H1 (cell line): ENCODE measurements around the gene KCNMA1. TPM values are rescaled to one million over a fixed set of nuclear protein-coding genes. Genes with fewer than 3 reads are reported as not detected.

ENCODE experiments used
- CTCF ChIA-PET: fragments of 300-600 bp; sonication (Branson Sonifier 250); formaldehyde crosslinking; loops from one replicate; lab custom pipeline; 2021; ENCODE audit not compliant: partially characterized antibody; lab: Charles Lee
- POLR2A ChIA-PET: fragments of 300-600 bp; sonication (Branson Sonifier 250); formaldehyde crosslinking; loops from one replicate; lab custom pipeline; 2021; ENCODE audit warnings: inconsistent platforms; ENCODE audit not compliant: partially characterized antibody; lab: Charles Lee
- DNase-seq, 2 experiments: peaks; one replicate each; pipeline versions ENCODE4 v3.0.0 to v3.0.0-alpha.2; 2010 to 2022; ENCODE audit warnings: low spot score in 2 of 2, low read depth in 1 of 2, mixed read lengths in 1 of 2
- FAIRE-seq: peaks from 2 replicates; lab custom pipeline; 2011; peaks lifted over from hg19 to GRCh38; lab: Jason Lieb, UNC
- H2AFZ ChIP-seq: 2 replicates; pipeline ENCODE4 v1.8.1; 2012; ENCODE audit warnings: low read length, inconsistent platforms
- H2AK5ac ChIP-seq: 2 replicates; pipeline ENCODE4 v1.6.1; 2013; ENCODE audit warnings: low read depth, low read length
- H2BK120ac ChIP-seq: replicated peaks from 2 replicates; pipeline ENCODE3; 2013; ENCODE audit warnings: low read depth, low read length, inconsistent platforms
- H2BK12ac ChIP-seq: 2 replicates; pipeline ENCODE4 v1.6.1; 2013; ENCODE audit warnings: low read depth, low read length
- H2BK15ac ChIP-seq: 2 replicates; pipeline ENCODE4 v1.6.1; 2013; ENCODE audit warnings: low read length
- H2BK20ac ChIP-seq: 2 replicates; pipeline ENCODE4 v1.6.1; 2013; ENCODE audit warnings: low read length
- H2BK5ac ChIP-seq: 2 replicates; pipeline ENCODE4 v1.6.1; 2013; ENCODE audit warnings: low read depth, low read length
- H3K14ac ChIP-seq: 2 replicates; pipeline ENCODE4 v1.6.1; 2013; ENCODE audit warnings: inconsistent platforms; ENCODE audit not compliant: insufficient read length
- H3K18ac ChIP-seq: 2 replicates; pipeline ENCODE4 v1.6.1; 2013; ENCODE audit warnings: low read length; ENCODE audit errors: extremely low read depth
- H3K23ac ChIP-seq: 2 replicates; pipeline ENCODE4 v1.6.1; 2013; ENCODE audit warnings: inconsistent platforms; ENCODE audit not compliant: insufficient read length
- H3K23me2 ChIP-seq: 2 replicates; pipeline ENCODE4 v1.6.1; 2013; ENCODE audit warnings: low read depth, low read length
- H3K27ac ChIP-seq: 2 replicates; pipeline ENCODE4 v1.6.1; 2011; ENCODE audit warnings: low read depth, low read length, inconsistent platforms
- H3K27me3 ChIP-seq, 4 experiments: replicated peaks in 1 of 4; 1 replicate in 1 of 4; 2 replicates in 3 of 4; pipeline versions ENCODE4 v1.6.1 to v1.8.1; 2011 to 2013; ENCODE audit warnings: low read length in 3 of 4, mild to moderate bottlenecking in 3 of 4, inconsistent platforms in 2 of 4, mixed read lengths in 2 of 4, moderate library complexity in 1 of 4; ENCODE audit not compliant: control insufficient read depth in 3 of 4, insufficient read depth in 3 of 4; ENCODE audit errors: extremely low read depth in 1 of 4
- H3K36me3 ChIP-seq, 4 experiments: 2 replicates each; pipeline versions ENCODE4 v1.6.1 to v1.8.1; 2011 to 2013; ENCODE audit warnings: mild to moderate bottlenecking in 4 of 4, low read length in 3 of 4, moderate library complexity in 2 of 4, control low read depth in 1 of 4, inconsistent platforms in 1 of 4; ENCODE audit not compliant: insufficient read depth in 4 of 4, control insufficient read depth in 2 of 4
- H3K4ac ChIP-seq: replicated peaks from 2 replicates; pipeline ENCODE3; 2013; ENCODE audit warnings: low read length, low read depth, mixed read lengths, inconsistent platforms; ENCODE audit not compliant: insufficient read length
- H3K4me1 ChIP-seq, 4 experiments: replicated peaks in 1 of 4; 1 replicate in 1 of 4; 2 replicates in 3 of 4; pipeline versions ENCODE4 v1.6.1 to v1.8.1; 2011 to 2013; ENCODE audit warnings: low read length in 3 of 4, inconsistent platforms in 2 of 4, mixed read lengths in 1 of 4; ENCODE audit not compliant: insufficient read depth in 4 of 4, control insufficient read depth in 3 of 4
- H3K4me2 ChIP-seq, 2 experiments: 2 replicates each; pipeline versions ENCODE4 v1.6.1 to v1.8.1; 2011 to 2013; ENCODE audit warnings: low read depth in 2 of 2, low read length in 2 of 2, control low read depth in 1 of 2, inconsistent platforms in 1 of 2, mild to moderate bottlenecking in 1 of 2; ENCODE audit not compliant: insufficient read depth in 1 of 2
- H3K4me3 ChIP-seq, 4 experiments: fragments of 200-600, 300-600 bp in 1 of 4; sonication (generic), shearing (Covaris generic), sonication (Bioruptor Twin) in 1 of 4; 2 replicates each; pipeline versions ENCODE4 v1.5.1 to v1.8.1; 2011 to 2016; ENCODE audit warnings: low read length in 4 of 4, low read depth in 3 of 4, control low read depth in 2 of 4, inconsistent platforms in 2 of 4, mild to moderate bottlenecking in 2 of 4, mixed read lengths in 1 of 4, moderate library complexity in 1 of 4; ENCODE audit not compliant: insufficient read depth in 2 of 4; ENCODE audit errors: extremely low read depth in 1 of 4
- H3K56ac ChIP-seq: replicated peaks from 2 replicates; pipeline ENCODE3; 2013; ENCODE audit warnings: low read depth, mild to moderate bottlenecking, mixed read lengths, low read length, inconsistent platforms; ENCODE audit not compliant: insufficient read length
- H3K79me1 ChIP-seq: 2 replicates; pipeline ENCODE4 v1.6.1; 2013; ENCODE audit warnings: low read depth, low read length, control low read depth
- H3K79me2 ChIP-seq, 2 experiments: 2 replicates each; pipeline versions ENCODE4 v1.6.1 to v1.8.1; 2012 to 2013; ENCODE audit warnings: low read length in 2 of 2, mild to moderate bottlenecking in 2 of 2, inconsistent platforms in 1 of 2; ENCODE audit not compliant: insufficient read depth in 2 of 2, control insufficient read depth in 1 of 2
- H3K9ac ChIP-seq, 4 experiments: replicated peaks in 1 of 4; 1 replicate in 1 of 4; 2 replicates in 3 of 4; pipeline versions ENCODE4 v1.6.1 to v1.8.1; 2011 to 2013; ENCODE audit warnings: low read depth in 3 of 4, low read length in 3 of 4, control low read depth in 2 of 4, mild to moderate bottlenecking in 2 of 4, moderate library complexity in 2 of 4, inconsistent platforms in 1 of 4; ENCODE audit errors: extremely low read depth in 1 of 4
- H3K9me3 ChIP-seq, 2 experiments: 2 replicates each; pipeline versions ENCODE4 v1.6.1 to v1.8.1; 2012 to 2013; ENCODE audit warnings: mild to moderate bottlenecking in 2 of 2, moderate library complexity in 2 of 2, control low read depth in 1 of 2, inconsistent platforms in 1 of 2, low read depth in 1 of 2, low read length in 1 of 2, mixed read lengths in 1 of 2; ENCODE audit not compliant: insufficient read depth in 2 of 2
- H4K20me1 ChIP-seq, 2 experiments: replicated peaks in 1 of 2; 2 replicates each; pipeline versions ENCODE3 to v1.8.1; 2011 to 2013; ENCODE audit warnings: inconsistent platforms in 2 of 2, low read length in 2 of 2, mild to moderate bottlenecking in 1 of 2; ENCODE audit not compliant: insufficient read depth in 2 of 2, control insufficient read depth in 1 of 2
- H4K5ac ChIP-seq: 2 replicates; pipeline ENCODE4 v1.6.1; 2013; ENCODE audit warnings: low read length, low read depth, mixed read lengths, inconsistent platforms; ENCODE audit not compliant: insufficient read length
- H4K8ac ChIP-seq: 2 replicates; pipeline ENCODE4 v1.8.0; 2013; ENCODE audit warnings: mild to moderate bottlenecking, moderate library complexity, low read length, inconsistent platforms; ENCODE audit not compliant: insufficient read depth; ENCODE audit errors: extremely low read depth
- H4K91ac ChIP-seq: replicated peaks from 2 replicates; pipeline ENCODE3; 2013; ENCODE audit warnings: low read length, mixed read lengths, inconsistent platforms; ENCODE audit not compliant: insufficient read length
- ASH2L ChIP-seq: fragments of 200-600, 300-600 bp; sonication (generic); IDR thresholded peaks from one replicate; pipeline ENCODE4 v1.7.1; 2017; ENCODE audit warnings: low read length
- CBX8 ChIP-seq: fragments of 300-800, 300-1000 bp; sonication (generic); IDR thresholded peaks from 2 replicates; pipeline ENCODE4 v1.7.1; 2016; ENCODE audit warnings: low read depth, low read length, borderline replicate concordance
- CHD2 ChIP-seq: IDR thresholded peaks from 2 replicates; pipeline ENCODE4 v1.6.1; 2012; ENCODE audit warnings: low read length, improper control_type of control experiment
- HDAC6 ChIP-seq: IDR thresholded peaks from one replicate; pipeline ENCODE4 v1.7.1; 2012; ENCODE audit warnings: low read depth, mild to moderate bottlenecking, inconsistent platforms, low read length, moderate library complexity
- JUND ChIP-seq: IDR thresholded peaks from 2 replicates; pipeline ENCODE4 v1.6.1; 2011; ENCODE audit warnings: mild to moderate bottlenecking, improper control_type of control experiment, low read length
- POLR2AphosphoS5 ChIP-seq: IDR thresholded peaks from 2 replicates; pipeline ENCODE4 v1.6.1; 2011; ENCODE audit warnings: low read depth, low read length
- RNF2 ChIP-seq: fragments of 200-900, 300-1000 bp; sonication (generic); IDR thresholded peaks from 2 replicates; pipeline ENCODE4 v1.7.1; 2016; ENCODE audit warnings: borderline replicate concordance, low read depth, mild to moderate bottlenecking, antibody characterized with exemption, low read length; ENCODE audit not compliant: poor library complexity, severe bottlenecking; ENCODE audit errors: missing control alignments
- SP2 ChIP-seq: IDR thresholded peaks from 2 replicates; pipeline ENCODE4 v1.6.1; 2012; ENCODE audit warnings: mild to moderate bottlenecking, low read length, inconsistent platforms
- SP4 ChIP-seq: IDR thresholded peaks from 2 replicates; pipeline ENCODE4 v1.6.1; 2012; ENCODE audit warnings: low read length, inconsistent platforms
- TAF7 ChIP-seq: optimal IDR thresholded peaks from 2 replicates; pipeline ENCODE3; 2011; ENCODE audit warnings: low read depth, mild to moderate bottlenecking, inconsistent platforms, low read length, moderate library complexity, borderline replicate concordance
- TCF12 ChIP-seq: IDR thresholded peaks from 2 replicates; pipeline ENCODE4 v1.6.1; 2011; ENCODE audit warnings: low read depth, mild to moderate bottlenecking, low read length
- YY1 ChIP-seq: IDR thresholded peaks from 2 replicates; pipeline ENCODE4 v1.6.1; 2011; ENCODE audit warnings: low read depth, mild to moderate bottlenecking, low read length
- WGBS, 2 experiments: shearing (Covaris generic) in 1 of 2; methylation state at CpG; one replicate each; pipeline versions ENCODE4 v1.1.6 to v1.1.7; 2013 to 2015; ENCODE audit warnings: low lambda C conversion rate in 2 of 2, mixed read lengths in 2 of 2, inconsistent platforms in 1 of 2, low coverage in 1 of 2, missing lambda C conversion rate in 1 of 2; ENCODE audit not compliant: insufficient replicate concordance in 2 of 2, insufficient coverage in 1 of 2, insufficient read length in 1 of 2; ENCODE audit errors: extremely low coverage in 1 of 2, missing lambda C conversion rate in 1 of 2; 5-methylcytosine and 5-hydroxymethylcytosine counted together
- polyA plus RNA-seq, 7 experiments: library from polyadenylated mRNA; depleted of rRNA in 3 of 7; stranded (reverse) in 5 of 7; unstranded in 2 of 7; fragments of >200 nt in 5 of 7; fragments of 200-250 nt in 2 of 7; gene quantifications; 1 replicate in 5 of 7; 2 replicates in 1 of 7; 4 replicates in 1 of 7; pipeline versions ENCODE4 v1.2.1 to v1.2.3, GENCODE V29; 2011 to 2013; ENCODE audit warnings: missing spikeins in 2 of 7, mixed read lengths in 2 of 7
- total RNA-seq: library from RNA; stranded (reverse); fragmentation: NEBNext Ultra II Directional; extraction: Animal tissue kit (Norgen Biotek cat#: 25700); gene quantifications from 2 replicates; pipeline ENCODE4 v1.2.1, GENCODE V29; 2021
- TF ChIP-seq, protein P1 (sequence below): IDR thresholded peaks from 2 replicates; pipeline ENCODE4 v1.6.1; 2012; ENCODE audit warnings: inconsistent platforms
- TF ChIP-seq, protein P2 (sequence below): IDR thresholded peaks from 2 replicates; pipeline ENCODE4 v1.6.1; 2011; ENCODE audit warnings: low read depth, mild to moderate bottlenecking, low read length; ENCODE audit not compliant: insufficient read depth

The KCNMA1 gene
- total and polyA plus RNA-seq, 2 of the 8 experiments (the other 6 are each of a cell fraction or from before 2014, with no cell fraction given): 10.2 to 11.1 TPM

DNA sequence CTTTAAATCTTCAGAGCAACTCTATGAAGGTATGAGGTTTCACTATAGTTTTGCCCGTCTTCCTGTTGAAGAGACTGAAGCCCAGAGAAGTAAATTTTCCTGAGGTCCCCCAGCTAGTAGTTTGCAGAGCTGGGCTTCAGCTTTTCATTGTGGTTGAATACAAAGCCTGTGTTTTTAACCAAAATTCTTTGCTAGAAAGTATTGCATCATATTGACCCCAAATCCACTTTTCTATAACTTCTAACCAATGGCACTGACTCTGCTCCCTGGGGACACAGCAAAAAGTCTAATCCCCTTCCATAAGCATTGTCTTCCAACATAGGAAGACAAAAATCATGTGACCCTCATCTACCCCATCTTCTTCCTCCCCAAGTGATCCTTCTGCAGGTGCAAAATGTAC, 93.0 kb downstream of the KCNMA1 start:
- DNase-seq (no peak), FAIRE-seq (no peak)
- no peaks in the 10 kb centered on the region for H3K79me2 ChIP-seq
- no peak overlapping the region for H2BK5ac ChIP-seq
- no peak overlapping the region for H2AK5ac ChIP-seq
- no peak overlapping the region for H4K91ac ChIP-seq
- no peaks in the 10 kb centered on the region for H3K36me3 ChIP-seq
- H3K9me3 ChIP-seq: no peaks in the 10 kb centered on the region
- no peak overlapping the region for H3K18ac ChIP-seq
- no peaks in the 10 kb centered on the region for H4K20me1 ChIP-seq
- no peaks in the 10 kb centered on the region; a peak in 2 of 7 replicates for H3K4me1 ChIP-seq
- H2BK12ac ChIP-seq: no peak overlapping the region
- no peaks in the 10 kb centered on the region for H3K23me2 ChIP-seq
- no peak overlapping the region for H2BK120ac ChIP-seq
- H3K56ac ChIP-seq: no peak overlapping the region
- H4K5ac ChIP-seq: no peak overlapping the region
- no peak overlapping the region for H2AFZ ChIP-seq
- ChIA-PET POLR2A (no interaction called here), CTCF (interaction anchor here (0.8 to 1.1 kb wide), 4 partner anchors 10 to 98 kb away, joined by 3 read pairs; no protein-coding TSS in a partner anchor)
- H4K8ac ChIP-seq: no peak overlapping the region
- no peak overlapping the region for H3K4me3 ChIP-seq
- 100% methylated on average over 1 of the region's 1 CpG; no CpG with 5 or more reads in 1 of the 2 experiments for WGBS, 2 experiments
- no peak overlapping the region for H3K4me2 ChIP-seq
- H3K14ac ChIP-seq: no peak overlapping the region
- no peak overlapping the region for H2BK15ac ChIP-seq
- no peak overlapping the region for H3K4ac ChIP-seq
- no peaks in the 10 kb centered on the region for H3K27me3 ChIP-seq
- no peaks in the 10 kb centered on the region for H3K79me1 ChIP-seq
- H3K9ac ChIP-seq: no peak overlapping the region
- no peak overlapping the region for H3K23ac ChIP-seq
- no peak overlapping the region for H3K27ac ChIP-seq
- H2BK20ac ChIP-seq: no peak overlapping the region
- no peak for TF ChIP-seq CBX8
- TF ChIP-seq TAF7: no peak
- TF ChIP-seq YY1: no peak
- no peak for TF ChIP-seq RNF2
- no peak for TF ChIP-seq HDAC6
- TF ChIP-seq, protein P1, sequence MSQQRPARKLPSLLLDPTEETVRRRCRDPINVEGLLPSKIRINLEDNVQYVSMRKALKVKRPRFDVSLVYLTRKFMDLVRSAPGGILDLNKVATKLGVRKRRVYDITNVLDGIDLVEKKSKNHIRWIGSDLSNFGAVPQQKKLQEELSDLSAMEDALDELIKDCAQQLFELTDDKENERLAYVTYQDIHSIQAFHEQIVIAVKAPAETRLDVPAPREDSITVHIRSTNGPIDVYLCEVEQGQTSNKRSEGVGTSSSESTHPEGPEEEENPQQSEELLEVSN: no peak
- TF ChIP-seq, protein P2, sequence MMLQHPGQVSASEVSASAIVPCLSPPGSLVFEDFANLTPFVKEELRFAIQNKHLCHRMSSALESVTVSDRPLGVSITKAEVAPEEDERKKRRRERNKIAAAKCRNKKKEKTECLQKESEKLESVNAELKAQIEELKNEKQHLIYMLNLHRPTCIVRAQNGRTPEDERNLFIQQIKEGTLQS: no peak
- no peak for TF ChIP-seq JUND
- TF ChIP-seq TCF12: no peak
- TF ChIP-seq CHD2: no peak
- no peak for TF ChIP-seq SP2
- TF ChIP-seq SP4: no peak
- TF ChIP-seq POLR2AphosphoS5: no peak
- no peak for TF ChIP-seq ASH2L
